Bronchial epithelial cell (primary cell): Measurements from ENCODE around the gene FAM89B. TPM values are rescaled to one million over a fixed set of nuclear protein-coding genes. Genes with fewer than 3 reads are reported as not detected.

ENCODE experiments used
- DNase-seq: peaks from one replicate; pipeline ENCODE4 v3.0.0-alpha.2; 2010; ENCODE audit warnings: low read depth
- FAIRE-seq: peaks from 2 replicates; lab custom pipeline; 2011; peaks lifted over from hg19 to GRCh38; lab: Jason Lieb, UNC
- H3K27me3 ChIP-seq: 2 replicates; pipeline ENCODE4 v1.5.1; 2011; ENCODE audit warnings: low read length; ENCODE audit not compliant: control insufficient read depth, insufficient read depth
- H3K36me3 ChIP-seq: 2 replicates; pipeline ENCODE4 v1.5.1; 2011; ENCODE audit warnings: low read length; ENCODE audit not compliant: control insufficient read depth, insufficient read depth
- H3K4me3 ChIP-seq: 2 replicates; pipeline ENCODE4 v1.5.1; 2011; ENCODE audit warnings: mild to moderate bottlenecking, low read depth, low read length, control low read depth
- CTCF ChIP-seq: IDR thresholded peaks from 2 replicates; pipeline ENCODE4 v1.5.1; 2011; ENCODE audit warnings: mild to moderate bottlenecking, moderate library complexity, low read length, control low read depth, inconsistent platforms; ENCODE audit not compliant: insufficient read depth, severe bottlenecking
- total RNA-seq: library from RNA; depleted of rRNA; stranded (reverse); fragments of >200 nt; gene quantifications from 2 replicates; pipeline ENCODE4 v1.2.1, GENCODE V29; 2014

The FAM89B gene
- total RNA-seq, 1 donor from 2014 or later, result 10.8 TPM

GRCh38 chr11:65593518-65594414, 21.4 kb downstream of the FAM89B start:
- TF ChIP-seq CTCF, result peak; percentile 82
- Histone ChIP-seq H3K4me3 (no peak overlapping the region), H3K36me3 (peaks cover 14% of the 10 kb centered on the region), H3K27me3 (no peaks in the 10 kb centered on the region)
- FAIRE-seq, result no peak
- DNase-seq, result no peak

- no peaks in the 10 kb centered on the region for H3K27me3 ChIP-seq
Measured at GRCh38 chr11:65595131-65595530, 22.8 kb downstream of the FAM89B start.

GRCh38 chr11:65595543-65596281, 23.4 kb downstream of the FAM89B start, which contains the start of gene KCNK7:
Gene KCNK7 (minus strand): TSS chr11:65595800. CDS start chr11:65595772, 28 bp downstream.
- H3K4me3 ChIP-seq, result no peak within 1 kb of the TSS
- H3K36me3 ChIP-seq, result peaks cover 9% of the 10 kb centered on the region
- TF ChIP-seq CTCF, result no peak
- DNase-seq (no peak), FAIRE-seq (no peak)
- H3K27me3 ChIP-seq, result no peaks in the 10 kb centered on the region

More at GRCh38 chr11:65595131-65595530, 22.8 kb downstream of the FAM89B start:
- no peak for TF ChIP-seq CTCF
- Histone ChIP-seq H3K36me3 (peaks cover 12% of the 10 kb centered on the region), H3K4me3 (no peak overlapping the region)
- DNase-seq, result no peak
- FAIRE-seq, result no peak

- FAIRE-seq (no peak), DNase-seq (no peak)
- TF ChIP-seq CTCF, result no peak
- Histone ChIP-seq H3K27me3 (no peaks in the 10 kb centered on the region), H3K36me3 (peaks cover 9% of the 10 kb centered on the region), H3K4me3 (no peak overlapping the region)
Measured at GRCh38 chr11:65596520-65596919, 24.2 kb downstream of the FAM89B start.

GRCh38 chr11:65598258-65598699, 25.9 kb downstream of the FAM89B start:
- DNase-seq (no peak), FAIRE-seq (no peak)
- Histone ChIP-seq H3K27me3 (no peaks in the 10 kb centered on the region), H3K36me3 (peaks cover 9% of the 10 kb centered on the region), H3K4me3 (no peak overlapping the region)
- TF ChIP-seq CTCF, result no peak
